Activated naive CD4-positive, alpha-beta T cell treated with anti-CD3 and anti-CD28 coated beads, Interleukin-2, amount 10 ng/mL, durations not matched to agents 5 hours and 36 hours (primary cell): ENCODE data around the gene GDF7. TPM values are rescaled to one million over a fixed set of nuclear protein-coding genes. Genes with fewer than 3 reads are reported as not detected.

Experiments
- total RNA-seq, 2 experiments: library from RNA; stranded (reverse); gene quantifications; one replicate each; pipeline ENCODE4 v1.2.3, GENCODE V29; 2021

Gene GDF7
- not detected for total RNA-seq

DNA sequence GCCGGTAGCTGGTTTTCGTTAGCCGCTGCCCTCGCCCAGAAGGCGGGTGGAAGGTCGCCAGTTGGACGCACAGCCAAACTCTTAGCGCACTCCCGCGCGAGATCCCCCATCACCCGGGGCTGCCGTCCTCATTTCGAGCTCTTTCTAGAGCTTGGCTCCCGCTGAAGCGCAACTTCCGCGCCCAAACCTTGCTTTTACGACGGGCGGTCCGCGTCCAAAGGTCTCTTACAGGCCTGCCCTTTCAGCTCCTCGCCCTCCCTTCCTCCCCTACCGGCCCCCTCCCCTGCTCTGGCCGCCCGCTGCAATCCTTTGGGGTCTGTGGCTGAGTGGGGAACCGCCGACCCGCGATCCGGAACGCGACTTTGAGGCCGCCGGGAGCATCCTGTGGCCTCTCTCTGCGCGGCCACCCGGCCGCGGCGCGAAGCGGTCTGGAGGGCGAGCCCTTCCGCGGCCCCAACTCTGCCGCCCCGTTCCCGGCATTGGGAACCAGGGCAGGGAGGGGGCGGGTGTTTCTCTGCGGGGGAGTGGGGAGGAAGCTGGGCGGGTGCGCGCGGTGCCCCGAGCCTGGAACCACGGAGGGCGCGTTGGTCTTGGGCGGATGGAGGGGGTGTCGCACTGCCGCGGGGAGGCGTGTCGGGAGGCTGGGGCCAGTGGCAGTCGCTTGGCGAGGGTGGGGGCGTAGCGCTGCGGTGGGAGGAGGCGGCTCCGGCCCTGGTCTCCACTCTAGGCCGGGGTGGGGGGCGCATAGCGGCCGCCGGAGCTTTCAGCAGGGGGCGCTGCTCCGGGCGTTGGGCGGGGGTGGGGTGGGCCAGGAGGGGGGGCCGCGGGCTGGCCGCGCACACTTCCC, at the start of gene GDF7:
GDF7 (plus strand) TSS at position 841 of the 847 bp plus-strand sequence. CDS start 96 bp downstream, outside the sequence.

GRCh38 chr2:20650877-20651730, 15.8 kb upstream of the GDF7 start, which contains the start of gene HS1BP3:
HS1BP3 (minus strand) TSS chr2:20651098; CDS start chr2:20651063, 35 bp downstream.

Other genes with a start within 250 kb of the GDF7 start
- gene RHOB, start 220.1 kb upstream of the GDF7 start, total RNA-seq: 1 to 10 TPM; 1.7 to 2.2 TPM
- 10 to 100 TPM; 15.7 to 16.6 TPM for gene HS1BP3, start 16.0 kb upstream of the GDF7 start, total RNA-seq
- gene LDAH, start 156.0 kb downstream of the GDF7 start, total RNA-seq: 10 to 100 TPM; 25.3 to 28.8 TPM